ENCODE measurements around the gene MDM2. TPM values are rescaled to one million over a fixed set of nuclear protein-coding genes. Genes with fewer than 3 reads are reported as not detected.

The MDM2 gene
- total and polyA plus RNA-seq, 2 donors (not counting 1 experiment from before 2014, with no cell fraction given): 46.6 to 240 TPM

- Histone ChIP-seq H3K27ac (ENCODE audit: insufficient read depth, low read length) (no peak overlapping the region), H3K4me2 (ENCODE audit: extremely low read depth, insufficient read depth, low read length) (no peak overlapping the region), H3K4me1 (ENCODE audit: control insufficient read depth, extremely low read depth, insufficient read depth, low read length) (no peaks in the 10 kb centered on the region), H3K4me3 (replicated peaks in 1 of 4; ENCODE audit: control extremely low read depth in 1 of 4, insufficient read depth in 1 of 4, low read depth in 3 of 4, low read length in 4 of 4) (no peak overlapping the region), H3K79me2 (ENCODE audit: control insufficient read depth, insufficient read depth, low read length) (no peaks in the 10 kb centered on the region), H3K36me3 (ENCODE audit: control insufficient read depth, insufficient read depth, low read length) (no peaks in the 10 kb centered on the region), H2AFZ (ENCODE audit: low read length) (no peak overlapping the region), H3K9me3 (ENCODE audit: control insufficient read depth, insufficient read depth, low read depth, low read length) (no peaks in the 10 kb centered on the region), H3K27me3 (ENCODE audit: control insufficient read depth, insufficient read depth, low read length) (no peaks in the 10 kb centered on the region), H4K20me1 (ENCODE audit: control insufficient read depth, extremely low read depth, insufficient read depth, low read length) (no peaks in the 10 kb centered on the region), H3K9ac (ENCODE audit: insufficient read depth, low read length) (no peak overlapping the region)
- TF ChIP-seq CTCF (conservative IDR thresholded peaks at IDR 0.05 in 1 of 2, IDR thresholded peaks at IDR 0.05 in 1 of 2; ENCODE audit: low read depth in 1 of 2, low read length in 2 of 2) (no peak), EZH2 (IDR thresholded peaks at IDR 0.05; ENCODE audit: low read length, missing control alignments) (no peak)
- DNase-seq (ENCODE audit: low read depth in 2 of 2): no peak
These were observed 76.3 kb downstream of the MDM2 start for GRCh38 chr12:68884251-68884650.

- H3K27me3 ChIP-seq (ENCODE audit: control insufficient read depth, insufficient read depth, low read length): no peaks in the 10 kb centered on the region
- no peak overlapping the region for H2AFZ ChIP-seq (ENCODE audit: low read length)
- no peak overlapping the region for H3K9ac ChIP-seq (ENCODE audit: insufficient read depth, low read length)
- no peak for DNase-seq (ENCODE audit: low read depth in 2 of 2)
- H3K4me3 ChIP-seq (replicated peaks in 1 of 4; ENCODE audit: control extremely low read depth in 1 of 4, insufficient read depth in 1 of 4, low read depth in 3 of 4, low read length in 4 of 4): no peak overlapping the region
- H3K36me3 ChIP-seq (ENCODE audit: control insufficient read depth, insufficient read depth, low read length): no peaks in the 10 kb centered on the region
- H4K20me1 ChIP-seq (ENCODE audit: control insufficient read depth, extremely low read depth, insufficient read depth, low read length): no peaks in the 10 kb centered on the region
- H3K4me1 ChIP-seq (ENCODE audit: control insufficient read depth, extremely low read depth, insufficient read depth, low read length): no peaks in the 10 kb centered on the region
- no peak overlapping the region for H3K27ac ChIP-seq (ENCODE audit: insufficient read depth, low read length)
- TF ChIP-seq EZH2 (IDR thresholded peaks at IDR 0.05; ENCODE audit: low read length, missing control alignments) (no peak), CTCF (conservative IDR thresholded peaks at IDR 0.05 in 1 of 2, IDR thresholded peaks at IDR 0.05 in 1 of 2; ENCODE audit: low read depth in 1 of 2, low read length in 2 of 2) (no peak)
- no peak overlapping the region for H3K4me2 ChIP-seq (ENCODE audit: extremely low read depth, insufficient read depth, low read length)
- H3K9me3 ChIP-seq (ENCODE audit: control insufficient read depth, insufficient read depth, low read depth, low read length): no peaks in the 10 kb centered on the region
- H3K79me2 ChIP-seq (ENCODE audit: control insufficient read depth, insufficient read depth, low read length): no peaks in the 10 kb centered on the region
These were observed 77.4 kb downstream of the MDM2 start for GRCh38 chr12:68885381-68885780.

GRCh38 chr12:68886636-68887572, 78.9 kb downstream of the MDM2 start:
- Histone ChIP-seq H3K27me3 (ENCODE audit: control insufficient read depth, insufficient read depth, low read length) (no peaks in the 10 kb centered on the region), H3K9ac (ENCODE audit: insufficient read depth, low read length) (no peak overlapping the region), H4K20me1 (ENCODE audit: control insufficient read depth, extremely low read depth, insufficient read depth, low read length) (no peaks in the 10 kb centered on the region), H3K4me2 (ENCODE audit: extremely low read depth, insufficient read depth, low read length) (no peak overlapping the region), H3K9me3 (ENCODE audit: control insufficient read depth, insufficient read depth, low read depth, low read length) (no peaks in the 10 kb centered on the region), H3K4me1 (ENCODE audit: control insufficient read depth, extremely low read depth, insufficient read depth, low read length) (no peaks in the 10 kb centered on the region), H2AFZ (ENCODE audit: low read length) (no peak overlapping the region), H3K79me2 (ENCODE audit: control insufficient read depth, insufficient read depth, low read length) (no peaks in the 10 kb centered on the region), H3K27ac (ENCODE audit: insufficient read depth, low read length) (no peak overlapping the region), H3K36me3 (ENCODE audit: control insufficient read depth, insufficient read depth, low read length) (no peaks in the 10 kb centered on the region), H3K4me3 (replicated peaks in 1 of 4; ENCODE audit: control extremely low read depth in 1 of 4, insufficient read depth in 1 of 4, low read depth in 3 of 4, low read length in 4 of 4) (no peak overlapping the region)
- TF ChIP-seq CTCF (conservative IDR thresholded peaks at IDR 0.05 in 1 of 2, IDR thresholded peaks at IDR 0.05 in 1 of 2; ENCODE audit: low read depth in 1 of 2, low read length in 2 of 2) (no peak), EZH2 (IDR thresholded peaks at IDR 0.05; ENCODE audit: low read length, missing control alignments) (no peak)
- no peak for DNase-seq (ENCODE audit: low read depth in 2 of 2)
